HPDE6-E6E7 (cell line): Measurements from ENCODE around the gene E2F6.
"Not testable (repeated sequence)": the region's sequence is repeated elsewhere in the genome, so short reads cannot be mapped to it uniquely, and the experiment has no call there.

Experiments used
- DNase-seq: peaks from one replicate; pipeline ENCODE4 v3.0.0; 2011; ENCODE audit warnings: missing footprints; ENCODE audit errors: extremely low spot score

The E2F6 gene

DNA sequence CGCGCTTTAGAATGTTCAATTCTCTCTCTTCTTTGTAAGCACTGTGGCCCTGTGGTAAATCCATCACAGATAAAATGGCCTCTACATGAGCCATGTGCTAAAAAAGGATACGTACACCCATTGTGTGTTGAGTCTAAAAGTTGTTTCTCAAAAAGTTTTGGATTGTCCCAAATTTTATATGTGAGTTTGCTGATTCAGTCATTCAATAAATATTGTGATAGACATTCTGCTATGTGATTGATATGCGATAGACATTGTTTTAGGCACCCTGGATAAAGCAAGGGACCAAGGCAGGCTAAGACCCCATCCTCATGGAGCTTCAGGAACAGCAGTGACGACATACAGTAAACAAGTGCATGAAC is 53.5 kb downstream of the E2F6 start:
- no peak for DNase-seq

GRCh38 chr2:11411768-11412448 is 54.1 kb downstream of the E2F6 start:
- DNase-seq: peak; percentile 55

DNA sequence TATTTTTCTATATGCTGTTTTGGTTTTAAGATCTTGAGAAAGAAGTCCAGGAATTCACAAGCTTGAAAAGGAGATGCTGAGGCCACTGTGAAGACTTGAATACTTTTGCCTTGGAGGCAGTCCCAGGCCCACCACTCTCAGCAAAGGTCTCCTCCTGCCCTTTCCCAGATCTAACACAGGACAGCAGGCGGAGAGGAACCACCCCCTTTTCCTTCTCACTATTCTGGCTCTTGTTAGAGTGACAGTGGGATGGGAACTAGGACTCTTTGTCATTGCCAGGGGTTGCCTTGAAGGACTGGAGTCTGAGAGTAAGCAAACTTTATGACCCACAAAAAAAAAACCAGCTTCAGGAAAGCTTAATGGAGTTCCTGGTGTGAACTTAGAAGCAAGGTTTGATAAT is 54.7 kb downstream of the E2F6 start:
- DNase-seq: no peak

DNA sequence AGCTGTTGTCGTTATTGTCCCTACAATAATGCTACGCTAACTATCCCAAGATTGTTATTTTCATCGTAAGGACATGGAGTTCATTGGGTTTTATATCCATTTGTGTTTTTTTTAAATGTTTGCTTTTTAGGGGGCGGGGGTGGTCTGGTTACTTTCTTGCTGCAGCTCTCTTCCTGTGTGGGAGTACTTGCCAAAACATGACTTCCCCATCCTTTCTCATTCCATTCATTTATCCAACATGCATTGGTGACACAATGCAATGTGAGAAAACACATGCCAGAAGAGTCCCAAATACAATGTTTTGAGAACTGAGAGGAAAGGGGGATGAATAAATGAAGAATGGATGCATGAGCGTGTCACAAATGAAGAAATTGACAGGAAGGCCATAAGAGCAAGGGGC is 55.9 kb downstream of the E2F6 start:
- no peak for DNase-seq

DNA sequence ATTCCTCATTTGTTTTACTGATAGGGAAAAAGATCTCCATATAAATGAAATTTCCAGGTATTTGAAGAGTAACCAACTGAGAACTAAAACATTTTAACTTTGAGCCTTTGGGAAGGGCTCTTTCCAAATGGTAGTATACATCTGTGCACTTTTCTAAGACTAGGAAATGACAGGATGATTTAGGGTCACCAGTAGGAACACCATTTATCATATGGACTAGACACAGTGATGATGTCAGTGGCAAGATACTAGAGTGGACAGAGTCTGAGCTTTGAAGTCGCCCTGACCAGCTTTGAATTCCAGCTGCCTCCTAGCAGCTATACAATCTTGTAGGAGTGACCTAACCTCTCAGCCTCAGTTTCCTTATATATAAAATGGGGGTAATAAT is 56.4 kb downstream of the E2F6 start:
- no peak for DNase-seq

DNA sequence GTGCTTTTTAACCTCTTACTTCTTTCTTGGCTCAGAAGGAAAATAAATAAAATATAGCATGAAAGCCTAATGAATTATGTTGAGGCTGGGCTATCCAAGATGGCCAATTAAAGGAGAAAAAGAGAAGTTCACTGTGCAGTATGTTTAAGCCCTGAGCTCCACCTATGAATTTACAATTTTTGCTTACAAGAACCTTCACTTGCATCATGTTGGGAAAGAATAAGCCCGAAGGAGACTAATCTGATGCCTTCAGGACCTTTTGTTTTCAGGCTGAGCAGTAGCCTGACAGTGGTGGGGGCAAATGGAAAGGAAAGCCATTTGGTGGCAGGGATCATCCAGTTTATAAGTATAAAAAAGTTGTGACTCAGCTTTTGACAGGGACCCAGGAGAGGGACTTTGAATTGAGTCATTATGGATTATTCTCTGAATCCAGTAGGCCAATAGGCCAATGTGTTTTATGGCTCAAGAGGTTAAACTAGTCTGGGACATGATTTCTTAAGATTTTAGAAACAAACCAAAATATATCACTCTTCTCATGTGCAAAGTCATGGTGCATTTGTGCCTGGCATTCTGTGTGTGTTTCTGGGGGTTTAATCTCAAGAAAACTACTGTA is 56.9 kb downstream of the E2F6 start:
- no peak for DNase-seq

DNA sequence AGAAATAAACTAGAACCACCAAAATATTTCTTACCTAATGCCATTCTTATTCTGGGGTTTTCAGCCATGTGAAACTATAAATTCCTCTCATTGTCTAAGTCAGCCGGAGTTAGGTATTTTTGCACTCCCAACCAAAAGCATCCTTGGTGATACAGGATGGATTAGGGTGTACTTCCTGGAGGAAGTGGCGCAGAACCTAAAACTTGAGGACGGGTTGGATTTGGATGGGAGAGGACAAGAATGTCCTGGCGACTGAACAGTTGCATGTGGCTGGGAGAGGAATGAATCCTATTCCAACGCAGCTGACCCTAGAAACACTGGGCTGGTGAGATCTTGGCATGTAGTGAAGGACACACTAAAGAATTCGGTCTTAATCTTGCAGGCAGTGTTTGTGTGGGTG is 58.5 kb downstream of the E2F6 start:
- no peak for DNase-seq

DNA sequence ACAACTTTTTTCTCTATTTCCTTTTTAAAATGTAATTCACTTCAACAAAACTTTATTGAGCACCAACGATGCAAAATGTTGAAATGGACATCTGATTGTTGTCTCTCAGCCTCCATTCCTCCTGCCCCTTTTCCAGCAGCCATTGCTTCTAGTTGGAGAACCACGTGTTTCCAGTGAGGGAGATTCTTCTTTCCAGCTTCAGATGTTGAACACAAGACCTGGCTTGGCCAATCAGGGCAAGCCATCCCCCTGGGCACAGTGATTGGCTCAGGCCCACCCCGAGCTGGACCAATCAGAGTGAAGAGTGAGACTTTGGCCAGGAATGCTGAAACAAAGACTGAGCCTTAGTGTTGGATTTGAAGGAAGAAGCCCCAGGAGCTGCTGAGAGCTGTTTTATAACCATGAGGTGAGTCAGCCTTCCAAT is 59.0 kb downstream of the E2F6 start:
- DNase-seq: no peak

DNA sequence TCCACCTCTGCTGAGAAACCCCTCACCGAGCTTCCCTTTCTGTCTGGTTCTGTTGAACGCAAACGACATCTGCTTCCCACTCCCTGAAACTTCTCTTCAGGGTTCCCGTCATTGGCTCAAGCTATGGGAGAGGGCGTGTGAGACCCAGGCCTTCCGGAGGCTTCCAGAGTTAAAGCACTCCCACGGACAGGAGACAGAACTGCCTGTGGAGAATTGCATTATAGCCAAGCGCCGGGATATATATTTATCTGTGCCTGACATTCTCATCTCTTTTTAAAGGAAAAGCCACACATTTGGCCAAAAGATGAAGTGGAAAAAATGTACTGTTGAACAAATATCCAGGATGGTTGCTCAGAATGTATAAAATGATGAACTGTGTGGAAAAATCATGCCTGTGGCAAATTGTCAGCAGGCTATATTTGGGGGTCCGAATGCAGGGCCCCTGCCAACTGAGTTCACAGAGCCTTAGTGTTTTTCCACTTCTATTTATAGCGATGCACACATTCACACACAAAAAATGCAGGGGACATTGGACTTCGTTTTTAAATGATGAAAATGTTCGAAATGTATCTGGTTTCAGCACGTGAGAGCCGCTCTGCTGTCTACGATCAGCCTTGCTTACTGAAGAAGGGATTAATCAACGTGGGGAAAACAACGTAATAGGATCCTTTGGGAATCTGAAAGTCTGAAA is 59.5 kb downstream of the E2F6 start:
- no peak for DNase-seq

- DNase-seq: no peak
Measured at GRCh38 chr2:11405599-11406266, 60.2 kb downstream of the E2F6 start.

DNA sequence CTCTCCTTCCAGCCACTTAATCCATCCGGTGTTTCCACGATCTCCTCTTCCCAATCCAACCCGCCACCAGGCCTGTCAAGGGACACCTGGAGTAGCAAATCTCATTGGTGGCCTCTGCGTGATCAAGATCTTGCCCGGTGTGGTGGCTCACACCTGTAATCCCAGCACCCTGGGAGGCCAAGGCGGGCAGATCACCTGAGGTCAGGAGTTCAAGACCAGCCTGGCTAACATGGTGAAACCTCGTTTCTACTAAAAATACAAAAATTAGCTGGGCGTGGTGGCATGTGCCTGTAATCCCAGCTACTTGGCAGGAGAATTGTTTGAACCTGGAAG is 60.9 kb downstream of the E2F6 start:
- DNase-seq: not testable (repeated sequence)

DNA sequence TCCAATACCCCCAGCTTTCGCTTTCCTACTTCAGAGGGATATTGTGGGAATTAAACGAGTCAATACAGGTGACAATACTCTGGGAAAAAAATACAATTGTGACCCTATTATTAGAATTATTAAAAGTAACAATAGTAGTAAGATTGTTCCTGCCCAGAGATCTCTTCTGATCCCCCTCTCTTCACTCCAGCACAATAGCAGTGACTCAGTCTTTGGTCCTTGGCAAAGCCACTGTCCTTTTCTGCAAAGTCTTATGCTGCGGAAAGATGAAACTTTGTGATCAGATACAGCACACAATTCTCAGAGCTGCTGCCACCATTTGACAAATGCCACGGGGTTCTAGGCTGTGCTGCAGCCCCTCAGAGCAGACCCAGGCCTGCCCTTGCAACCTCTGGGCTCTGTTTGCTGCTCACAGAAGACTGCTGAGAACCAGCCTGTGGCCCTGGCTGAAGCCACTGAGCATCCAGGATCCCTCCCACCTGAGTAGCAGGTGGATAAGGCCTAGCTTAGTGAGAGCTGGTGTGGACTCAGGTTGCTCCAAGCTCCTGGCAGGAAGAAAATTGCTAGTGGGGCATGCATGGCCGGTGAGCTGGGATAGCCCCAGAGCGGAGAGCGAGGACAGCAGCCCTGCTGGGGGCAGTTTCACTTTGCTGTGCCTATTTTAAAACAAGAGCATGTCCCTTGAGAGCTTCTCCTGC is 61.4 kb downstream of the E2F6 start:
- no peak for DNase-seq

- no peak for DNase-seq
Measured at GRCh38 chr2:11402436-11402835, 63.5 kb downstream of the E2F6 start.

- DNase-seq: no peak
Measured at GRCh38 chr2:11399438-11399762, 66.6 kb downstream of the E2F6 start.

- DNase-seq: no peak
Measured at GRCh38 chr2:11398750-11399437, 67.1 kb downstream of the E2F6 start.

DNA sequence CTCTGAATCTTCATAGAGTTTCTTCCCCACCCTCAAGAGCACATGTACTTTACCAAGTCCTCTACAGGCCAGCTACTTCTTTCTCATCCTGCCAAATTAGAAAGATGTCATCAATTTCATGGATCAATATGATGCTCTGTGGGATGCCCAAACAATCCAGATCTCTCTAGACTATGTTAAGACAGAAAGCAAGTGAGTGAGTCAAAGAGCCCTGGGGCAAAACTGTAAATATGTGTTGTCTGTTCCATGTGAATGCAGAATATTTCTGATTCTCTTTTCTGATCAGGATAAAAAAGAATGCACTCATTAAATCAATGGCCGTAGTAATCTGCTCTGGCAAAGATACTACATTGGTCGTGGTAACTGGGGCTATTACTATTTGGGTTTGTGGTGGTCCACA is 68.4 kb downstream of the E2F6 start:
- DNase-seq: no peak

DNA sequence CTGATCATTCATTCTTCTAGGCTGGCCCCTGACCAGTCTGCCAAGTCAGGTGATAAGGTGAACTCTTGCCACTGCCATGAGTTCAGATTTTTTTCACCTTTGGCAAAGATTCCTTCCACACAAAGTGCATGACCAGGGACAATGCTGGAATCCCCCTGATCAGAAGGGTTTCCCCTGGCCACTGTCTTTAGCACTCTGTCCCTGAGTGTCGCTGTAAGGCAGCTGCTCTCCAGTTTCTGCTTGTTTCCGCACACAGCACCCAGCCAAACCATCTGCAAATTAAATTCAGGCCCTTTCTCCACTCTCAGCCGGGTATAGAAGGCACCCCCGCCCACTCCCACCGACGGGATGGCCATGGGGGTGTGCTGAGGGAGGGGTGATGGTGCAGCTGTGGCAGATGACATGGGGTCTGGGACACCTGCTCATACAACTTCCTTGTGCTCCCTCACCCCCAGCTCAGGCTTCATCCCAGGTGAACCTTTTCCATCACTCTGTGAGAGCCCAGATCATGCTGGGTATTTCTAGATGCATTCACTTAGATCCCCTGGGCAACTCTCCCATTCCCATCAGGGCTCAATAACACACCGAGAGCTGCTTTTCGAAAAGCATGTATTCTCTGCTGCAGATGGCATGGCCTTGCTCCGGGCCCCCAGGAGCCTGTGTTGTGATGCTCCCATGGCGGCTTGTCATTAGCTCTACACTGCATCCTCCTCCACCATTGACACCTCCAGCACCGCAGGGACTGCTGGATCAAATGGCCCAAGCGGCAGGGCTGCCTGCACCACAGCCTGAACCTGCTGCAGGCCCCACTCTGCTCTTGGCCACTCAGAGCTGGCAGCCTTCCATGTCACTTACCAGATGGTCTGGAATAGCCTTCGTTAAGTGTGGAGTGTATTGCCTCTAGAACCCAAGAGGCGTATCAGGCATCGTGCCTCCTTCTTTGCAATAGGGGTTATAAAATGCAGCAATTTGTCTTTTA is 69.2 kb downstream of the E2F6 start:
- no peak for DNase-seq

DNA sequence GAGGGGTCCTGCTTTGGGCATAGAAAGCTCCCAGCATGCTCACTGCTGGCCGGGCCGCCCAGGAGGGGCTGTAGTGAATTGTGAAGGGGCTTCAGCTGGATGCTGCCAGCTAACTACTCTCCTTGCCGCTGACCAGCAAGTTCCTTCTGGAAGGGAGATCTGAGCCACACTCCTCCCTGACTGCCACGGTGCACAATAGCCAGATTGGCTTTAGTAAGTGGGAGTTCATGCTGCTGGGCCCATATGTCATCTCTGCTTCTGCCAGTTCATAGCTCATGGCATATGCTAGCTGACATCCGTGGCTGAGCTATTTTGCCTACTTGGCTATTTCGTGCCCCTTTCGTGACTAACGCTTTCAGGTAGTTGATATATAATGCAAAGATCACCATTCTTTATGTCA is 69.9 kb downstream of the E2F6 start:
- no peak for DNase-seq

- DNase-seq: no peak
Measured at GRCh38 chr2:11395389-11395788, 70.6 kb downstream of the E2F6 start.
